Esophagus muscularis mucosa (tissue), 4 donors: Measurements from ENCODE around the gene CYB5RL.

Experiments
- EP300 ChIP-seq: sonication (generic); formaldehyde crosslinking; IDR thresholded peaks from one replicate; pipeline ENCODE4 v1.6.1; 2017; ENCODE audit warnings: antibody characterized with exemption
- POLR2AphosphoS5 ChIP-seq, 2 donors: sonication (generic); formaldehyde crosslinking; IDR thresholded peaks; one replicate each; pipeline ENCODE4 v1.6.1; 2017; ENCODE audit warnings: antibody characterized with exemption in 2 of 2
- TF ChIP-seq, protein P1 (sequence below), 3 experiments: fragments of 200-600 bp in 2 of 3; fragments of 450-650 bp in 1 of 3; sonication (generic) in 2 of 3; IDR thresholded peaks; one replicate each; pipeline ENCODE4 v1.5.1; 2017 to 2019; ENCODE audit warnings: antibody characterized with exemption in 3 of 3, mild to moderate bottlenecking in 2 of 3, moderate library complexity in 1 of 3

DNA sequence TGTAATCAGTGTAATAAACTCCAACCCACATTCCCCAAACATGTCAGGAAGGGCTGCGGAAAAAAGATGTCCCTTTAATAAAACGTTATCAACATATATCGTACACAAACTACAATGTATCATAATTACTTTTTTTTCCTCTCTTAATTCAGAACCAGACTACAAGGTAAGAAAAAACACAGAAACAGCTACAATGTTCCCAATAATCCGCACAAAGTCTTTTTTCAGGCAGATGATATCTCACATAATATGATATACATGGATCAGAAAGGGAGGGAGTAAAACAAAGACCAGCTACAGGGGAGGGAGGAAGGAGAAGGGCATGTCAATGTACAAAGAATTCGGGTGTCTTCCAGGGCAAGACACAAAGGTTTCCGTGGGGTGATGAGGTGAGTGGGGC is 25.5 kb upstream of the CYB5RL start:
- TF ChIP-seq, protein P1, sequence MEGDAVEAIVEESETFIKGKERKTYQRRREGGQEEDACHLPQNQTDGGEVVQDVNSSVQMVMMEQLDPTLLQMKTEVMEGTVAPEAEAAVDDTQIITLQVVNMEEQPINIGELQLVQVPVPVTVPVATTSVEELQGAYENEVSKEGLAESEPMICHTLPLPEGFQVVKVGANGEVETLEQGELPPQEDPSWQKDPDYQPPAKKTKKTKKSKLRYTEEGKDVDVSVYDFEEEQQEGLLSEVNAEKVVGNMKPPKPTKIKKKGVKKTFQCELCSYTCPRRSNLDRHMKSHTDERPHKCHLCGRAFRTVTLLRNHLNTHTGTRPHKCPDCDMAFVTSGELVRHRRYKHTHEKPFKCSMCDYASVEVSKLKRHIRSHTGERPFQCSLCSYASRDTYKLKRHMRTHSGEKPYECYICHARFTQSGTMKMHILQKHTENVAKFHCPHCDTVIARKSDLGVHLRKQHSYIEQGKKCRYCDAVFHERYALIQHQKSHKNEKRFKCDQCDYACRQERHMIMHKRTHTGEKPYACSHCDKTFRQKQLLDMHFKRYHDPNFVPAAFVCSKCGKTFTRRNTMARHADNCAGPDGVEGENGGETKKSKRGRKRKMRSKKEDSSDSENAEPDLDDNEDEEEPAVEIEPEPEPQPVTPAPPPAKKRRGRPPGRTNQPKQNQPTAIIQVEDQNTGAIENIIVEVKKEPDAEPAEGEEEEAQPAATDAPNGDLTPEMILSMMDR (IDR thresholded peaks at IDR 0.05), result no peak
- TF ChIP-seq POLR2AphosphoS5 (IDR thresholded peaks at IDR 0.05), result no peak
- no peak for TF ChIP-seq EP300
